ENCODE measurements around the gene CMTM8.

Gene CMTM8

GRCh38 chr3:32307591-32307990, 69.1 kb downstream of the CMTM8 start:
- no peak for DNase-seq (ENCODE audit: low read depth in 2 of 2)

GRCh38 chr3:32308378-32308777, 69.9 kb downstream of the CMTM8 start:
- DNase-seq (ENCODE audit: low read depth in 2 of 2): no peak

- no peak for DNase-seq (ENCODE audit: low read depth in 2 of 2)
Measured at GRCh38 chr3:32309654-32310242, 71.3 kb downstream of the CMTM8 start.

DNA sequence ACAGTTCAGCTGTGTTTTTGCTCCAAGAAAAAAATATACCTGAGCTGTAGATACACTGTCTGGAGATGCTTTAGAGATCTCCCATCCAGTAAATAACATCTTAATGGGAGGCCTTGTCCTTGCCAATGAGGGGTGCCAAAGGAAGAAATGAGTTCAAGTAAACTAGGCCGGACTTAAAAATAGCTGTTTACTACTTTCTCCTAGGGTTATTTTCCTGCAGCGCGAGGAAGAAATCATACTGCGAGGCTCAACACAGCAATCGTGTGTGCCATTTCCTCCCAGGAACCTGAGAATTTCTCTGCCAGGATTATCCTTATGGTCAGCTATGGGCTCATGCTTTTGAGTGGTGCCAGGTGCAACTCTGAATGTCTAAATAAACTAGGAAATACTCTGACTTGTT, 71.9 kb downstream of the CMTM8 start:
- DNase-seq (ENCODE audit: low read depth in 2 of 2): no peak

- no peak for DNase-seq (ENCODE audit: low read depth in 2 of 2)
Measured at GRCh38 chr3:32310918-32311839, 72.7 kb downstream of the CMTM8 start.

DNA sequence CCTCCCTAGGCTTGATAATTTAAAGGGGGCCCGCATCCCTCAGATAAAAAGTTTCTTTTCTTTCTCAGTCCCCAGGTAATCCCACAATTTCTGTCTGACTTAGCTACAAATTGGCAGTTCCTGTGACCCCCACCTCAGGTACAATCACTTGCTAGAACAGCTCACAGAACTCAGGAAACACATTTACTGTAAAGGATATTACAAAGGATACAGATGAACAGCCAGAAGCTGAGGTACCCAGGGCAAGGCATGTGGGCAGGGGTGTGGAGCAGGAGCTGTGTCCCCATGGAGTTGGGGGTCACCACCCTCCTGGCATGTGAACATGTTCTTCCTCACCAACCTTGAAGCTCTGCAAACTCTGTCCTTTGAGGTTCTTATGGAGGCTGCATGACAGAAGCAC, 73.8 kb downstream of the CMTM8 start:
- no peak for DNase-seq (ENCODE audit: low read depth in 2 of 2)

GRCh38 chr3:32313169-32313568, 74.7 kb downstream of the CMTM8 start:
- no peak for DNase-seq (ENCODE audit: low read depth in 2 of 2)

DNA sequence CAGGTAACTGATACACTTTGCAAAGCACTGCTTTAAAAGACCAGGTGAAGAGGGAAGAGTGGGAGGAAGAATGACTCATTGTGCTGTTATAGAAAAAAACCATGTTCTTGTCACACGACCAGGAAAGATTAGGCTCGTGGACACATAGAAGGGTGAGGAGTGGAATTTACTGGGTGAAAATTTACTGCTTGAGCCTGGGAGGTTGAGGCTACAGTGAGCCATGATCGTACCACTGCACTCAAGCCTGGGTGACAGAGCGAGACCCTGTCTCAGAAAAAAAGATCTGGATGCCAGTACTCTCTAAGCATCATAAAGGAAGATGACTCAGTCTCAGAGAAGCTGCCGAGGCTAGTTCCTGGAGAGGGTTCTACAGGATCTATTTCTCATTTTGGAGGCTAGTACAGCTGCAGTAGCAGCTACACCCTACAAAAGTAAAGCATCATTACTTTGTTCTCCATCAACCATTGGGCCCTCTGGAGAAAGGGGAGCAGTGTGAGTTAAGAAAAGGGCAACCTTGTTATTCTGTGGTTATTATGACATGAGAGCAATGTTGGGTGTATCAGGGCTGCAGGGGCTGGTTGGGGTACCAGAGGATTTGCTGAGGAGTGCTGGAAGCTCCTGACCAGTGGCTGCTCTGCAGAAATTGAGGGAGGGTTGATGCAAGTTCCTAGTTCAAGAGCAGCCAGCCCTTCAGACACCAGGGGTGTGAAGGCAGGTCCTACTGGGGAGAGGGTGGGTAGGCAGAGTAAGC, 75.4 kb downstream of the CMTM8 start:
- no peak for DNase-seq (ENCODE audit: low read depth in 2 of 2)

DNA sequence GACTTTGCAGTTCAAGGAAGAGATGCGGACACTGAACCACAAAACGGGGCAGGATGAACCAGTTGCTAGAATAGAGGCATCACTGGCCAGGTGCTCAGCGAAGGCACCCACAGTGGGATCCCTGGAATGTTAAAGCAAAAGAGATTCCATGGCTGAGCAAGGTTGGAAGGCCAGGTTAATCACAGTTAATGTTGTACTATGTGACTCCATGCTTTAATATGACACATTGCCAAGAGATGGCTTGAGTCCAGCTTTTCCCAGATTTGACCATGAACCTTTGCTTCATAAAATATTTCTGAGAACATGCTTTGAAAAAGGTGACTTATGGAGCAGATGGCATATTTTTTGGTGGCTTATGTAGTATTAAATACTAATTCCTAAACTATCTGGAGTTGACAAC, 77.0 kb downstream of the CMTM8 start:
- no peak for DNase-seq (ENCODE audit: low read depth in 2 of 2)

DNA sequence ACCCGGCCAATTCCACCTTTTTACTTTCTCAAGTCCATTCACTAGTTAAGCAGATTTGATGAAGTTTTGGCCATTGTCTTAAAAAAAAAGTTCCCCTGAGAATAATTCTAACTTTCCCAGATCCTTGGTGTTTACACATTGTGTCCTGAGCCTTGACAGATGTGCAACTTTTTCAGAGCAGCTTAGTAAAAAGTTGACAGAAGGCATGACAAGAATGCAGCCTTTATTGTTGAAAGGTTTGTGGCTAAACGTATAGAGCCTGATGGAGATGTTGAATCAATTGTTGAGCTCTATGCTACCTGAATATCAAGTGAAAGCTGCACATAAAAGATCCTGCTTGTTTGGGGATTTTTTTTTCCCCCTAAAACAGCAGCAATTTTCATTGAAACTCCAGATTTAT, 77.8 kb downstream of the CMTM8 start:
- no peak for DNase-seq (ENCODE audit: low read depth in 2 of 2)

DNA sequence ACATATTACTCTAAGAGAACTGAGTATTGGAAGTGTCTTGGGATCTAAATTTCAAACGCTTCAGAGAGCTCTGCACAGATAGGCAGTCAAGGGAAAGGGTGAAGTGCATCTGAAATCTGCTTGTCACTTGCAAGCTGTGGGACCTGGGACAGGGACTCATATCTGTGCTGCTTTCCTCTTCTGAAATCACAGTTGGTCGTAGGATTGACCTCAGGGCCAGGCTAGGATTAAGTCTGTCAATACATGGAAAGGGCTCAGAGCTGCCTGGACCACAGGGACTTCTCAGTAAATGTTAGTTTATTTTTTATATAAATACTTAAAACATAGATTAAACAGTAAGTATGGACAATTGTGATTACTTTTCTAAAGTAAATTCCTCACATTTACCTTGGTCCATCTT, 78.5 kb downstream of the CMTM8 start:
- no peak for DNase-seq (ENCODE audit: low read depth in 2 of 2)

DNA sequence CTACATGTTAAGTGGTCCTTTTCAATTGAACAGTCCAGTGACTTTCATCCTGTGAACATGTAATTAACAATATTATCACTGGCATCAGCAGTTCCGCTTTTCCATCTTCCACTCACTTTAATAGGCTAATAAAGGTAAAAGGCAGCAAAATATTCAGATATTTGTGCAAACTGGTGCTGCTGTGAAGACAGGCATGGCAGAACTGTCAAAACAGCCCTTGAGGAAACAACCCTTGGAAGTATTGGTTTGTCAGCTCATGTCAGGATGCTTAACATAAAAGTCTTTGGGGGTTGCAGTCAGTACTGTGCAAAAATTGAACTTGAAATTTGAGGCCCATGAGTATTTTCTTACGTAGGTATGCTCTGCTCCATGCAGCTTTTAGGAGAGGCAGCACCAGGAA, 81.1 kb downstream of the CMTM8 start:
- no peak for DNase-seq (ENCODE audit: low read depth in 2 of 2)

GRCh38 chr3:32320080-32320479, 81.6 kb downstream of the CMTM8 start:
- no peak for DNase-seq (ENCODE audit: low read depth in 2 of 2)

DNA sequence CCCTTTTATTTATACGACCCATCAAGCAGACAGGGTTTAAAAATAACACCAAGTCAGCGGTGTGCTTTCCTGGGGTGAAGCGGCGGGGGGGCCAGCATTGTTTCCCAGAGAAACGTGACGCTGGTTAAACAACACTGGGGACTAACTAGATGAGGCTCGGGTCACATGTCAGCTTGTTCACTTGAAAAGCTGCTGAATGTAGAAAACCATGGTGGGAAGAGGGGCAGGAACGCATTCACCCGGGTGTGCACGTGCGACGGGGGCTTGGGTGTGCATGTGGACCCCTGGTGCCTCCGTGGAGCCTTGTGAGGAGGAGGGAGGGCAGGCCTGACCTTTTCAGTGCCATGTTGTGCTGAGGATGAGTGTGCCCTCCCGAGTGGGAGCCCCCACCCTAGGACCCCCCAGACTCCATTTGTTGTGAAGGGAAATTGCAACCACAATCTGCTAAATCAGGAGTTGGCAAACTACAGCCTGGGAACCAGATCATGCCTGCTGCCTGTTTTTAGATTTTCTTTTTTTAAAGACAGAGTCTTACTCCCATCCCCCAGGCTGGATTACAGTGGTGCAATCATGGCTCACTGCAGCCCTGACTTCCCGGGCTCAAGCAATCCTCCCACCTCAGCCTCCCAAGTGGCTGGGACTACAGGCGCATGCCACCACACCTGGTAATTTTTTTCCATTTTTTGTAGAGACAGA, 82.8 kb downstream of the CMTM8 start:
- DNase-seq (ENCODE audit: low read depth in 2 of 2): no peak

DNA sequence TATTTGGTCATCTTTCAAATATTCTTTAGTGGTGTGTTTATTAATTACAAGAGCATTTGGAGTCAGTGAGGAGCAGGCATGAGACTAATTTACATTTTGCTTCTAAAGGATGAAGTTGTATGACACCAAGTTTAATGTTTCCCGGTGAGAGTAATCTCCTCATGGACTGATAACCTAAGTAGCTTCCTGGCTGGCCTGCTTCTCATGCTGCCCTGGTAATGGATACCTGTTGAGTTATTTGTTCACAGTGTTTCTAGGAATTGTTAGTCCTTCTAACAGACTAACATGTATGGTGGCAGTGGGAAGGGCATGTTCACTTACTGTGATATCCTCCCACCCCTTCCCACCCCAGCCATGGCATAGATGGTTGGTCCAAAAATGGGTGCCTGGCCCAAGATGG, 83.8 kb downstream of the CMTM8 start:
- no peak for DNase-seq (ENCODE audit: low read depth in 2 of 2)

DNA sequence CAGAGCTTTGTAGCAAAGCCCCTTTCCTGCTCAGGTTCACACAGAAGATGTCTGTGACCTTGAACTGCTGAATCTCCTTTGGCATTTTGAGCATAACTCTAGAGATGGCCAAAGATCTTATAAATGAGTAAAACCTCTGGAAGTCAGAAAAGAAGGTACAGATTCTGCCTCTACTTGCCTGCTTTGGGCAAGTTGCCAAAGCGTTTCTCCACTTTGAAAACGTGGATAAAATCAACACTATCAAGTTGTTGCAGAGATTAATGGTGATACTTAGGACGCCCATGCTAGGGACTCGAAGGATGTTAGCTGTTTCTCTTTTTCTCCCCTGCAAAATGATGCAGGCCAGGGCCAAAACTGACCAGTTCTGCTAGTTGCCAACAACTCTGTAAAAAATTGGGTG, 85.1 kb downstream of the CMTM8 start:
- no peak for DNase-seq (ENCODE audit: low read depth in 2 of 2)

GRCh38 chr3:32325201-32325600, 86.7 kb downstream of the CMTM8 start:
- DNase-seq (ENCODE audit: low read depth in 2 of 2): no peak

GRCh38 chr3:32325927-32326326, 87.4 kb downstream of the CMTM8 start:
- DNase-seq (ENCODE audit: low read depth in 2 of 2): no peak

DNA sequence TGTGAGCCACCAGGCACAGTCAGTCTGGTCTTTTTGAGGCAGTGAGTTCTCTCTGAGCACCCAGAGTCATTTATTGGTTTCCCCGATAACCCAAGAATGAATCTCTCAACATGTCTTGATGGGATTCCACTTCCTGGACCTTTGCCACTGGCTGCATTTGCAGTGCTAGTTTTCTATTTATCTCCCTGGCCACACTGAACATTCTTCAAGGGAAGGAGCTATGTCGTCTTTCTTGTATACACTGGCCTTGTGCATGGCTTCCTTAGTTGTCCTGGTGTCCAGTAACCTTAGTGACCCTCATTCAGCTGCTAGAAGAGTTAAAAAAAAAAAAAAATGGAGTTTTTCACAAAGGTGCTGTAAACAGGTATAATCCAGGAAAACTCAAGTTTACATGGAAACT, 88.3 kb downstream of the CMTM8 start:
- no peak for DNase-seq (ENCODE audit: low read depth in 2 of 2)

- DNase-seq (ENCODE audit: low read depth in 2 of 2): no peak
Measured at GRCh38 chr3:32334675-32335074, 96.2 kb downstream of the CMTM8 start.

- DNase-seq (ENCODE audit: low read depth in 2 of 2): no peak
Measured at GRCh38 chr3:32335365-32336112, 97.1 kb downstream of the CMTM8 start.

All from fibroblast of skin of left quadriceps (primary cell).